H1 (cell line): ENCODE measurements around the gene ORMDL1. TPM values are rescaled to one million over a fixed set of nuclear protein-coding genes. Genes with fewer than 3 reads are reported as not detected.

Experiments
- CTCF ChIA-PET: fragments of 300-600 bp; sonication (Branson Sonifier 250); formaldehyde crosslinking; loops from one replicate; lab custom pipeline; 2021; ENCODE audit not compliant: partially characterized antibody; lab: Charles Lee
- POLR2A ChIA-PET: fragments of 300-600 bp; sonication (Branson Sonifier 250); formaldehyde crosslinking; loops from one replicate; lab custom pipeline; 2021; ENCODE audit warnings: inconsistent platforms; ENCODE audit not compliant: partially characterized antibody; lab: Charles Lee
- DNase-seq, 2 experiments: peaks; one replicate each; pipeline versions ENCODE4 v3.0.0 to v3.0.0-alpha.2; 2010 to 2022; ENCODE audit warnings: low spot score in 2 of 2, low read depth in 1 of 2, mixed read lengths in 1 of 2
- FAIRE-seq: peaks from 2 replicates; lab custom pipeline; 2011; peaks lifted over from hg19 to GRCh38; lab: Jason Lieb, UNC
- H2AFZ ChIP-seq: 2 replicates; pipeline ENCODE4 v1.8.1; 2012; ENCODE audit warnings: low read length, inconsistent platforms
- H2AK5ac ChIP-seq: 2 replicates; pipeline ENCODE4 v1.6.1; 2013; ENCODE audit warnings: low read depth, low read length
- H2BK120ac ChIP-seq: replicated peaks from 2 replicates; pipeline ENCODE3; 2013; ENCODE audit warnings: low read depth, low read length, inconsistent platforms
- H2BK12ac ChIP-seq: 2 replicates; pipeline ENCODE4 v1.6.1; 2013; ENCODE audit warnings: low read depth, low read length
- H2BK15ac ChIP-seq: 2 replicates; pipeline ENCODE4 v1.6.1; 2013; ENCODE audit warnings: low read length
- H2BK20ac ChIP-seq: 2 replicates; pipeline ENCODE4 v1.6.1; 2013; ENCODE audit warnings: low read length
- H2BK5ac ChIP-seq: 2 replicates; pipeline ENCODE4 v1.6.1; 2013; ENCODE audit warnings: low read depth, low read length
- H3K14ac ChIP-seq: 2 replicates; pipeline ENCODE4 v1.6.1; 2013; ENCODE audit warnings: inconsistent platforms; ENCODE audit not compliant: insufficient read length
- H3K18ac ChIP-seq: 2 replicates; pipeline ENCODE4 v1.6.1; 2013; ENCODE audit warnings: low read length; ENCODE audit errors: extremely low read depth
- H3K23ac ChIP-seq: 2 replicates; pipeline ENCODE4 v1.6.1; 2013; ENCODE audit warnings: inconsistent platforms; ENCODE audit not compliant: insufficient read length
- H3K23me2 ChIP-seq: 2 replicates; pipeline ENCODE4 v1.6.1; 2013; ENCODE audit warnings: low read depth, low read length
- H3K27ac ChIP-seq: 2 replicates; pipeline ENCODE4 v1.6.1; 2011; ENCODE audit warnings: low read depth, low read length, inconsistent platforms
- H3K27me3 ChIP-seq, 4 experiments: replicated peaks in 1 of 4; 1 replicate in 1 of 4; 2 replicates in 3 of 4; pipeline versions ENCODE4 v1.6.1 to v1.8.1; 2011 to 2013; ENCODE audit warnings: low read length in 3 of 4, mild to moderate bottlenecking in 3 of 4, inconsistent platforms in 2 of 4, mixed read lengths in 2 of 4, moderate library complexity in 1 of 4; ENCODE audit not compliant: control insufficient read depth in 3 of 4, insufficient read depth in 3 of 4; ENCODE audit errors: extremely low read depth in 1 of 4
- H3K36me3 ChIP-seq, 4 experiments: 2 replicates each; pipeline versions ENCODE4 v1.6.1 to v1.8.1; 2011 to 2013; ENCODE audit warnings: mild to moderate bottlenecking in 4 of 4, low read length in 3 of 4, moderate library complexity in 2 of 4, control low read depth in 1 of 4, inconsistent platforms in 1 of 4; ENCODE audit not compliant: insufficient read depth in 4 of 4, control insufficient read depth in 2 of 4
- H3K4ac ChIP-seq: replicated peaks from 2 replicates; pipeline ENCODE3; 2013; ENCODE audit warnings: low read length, low read depth, mixed read lengths, inconsistent platforms; ENCODE audit not compliant: insufficient read length
- H3K4me1 ChIP-seq, 4 experiments: replicated peaks in 1 of 4; 1 replicate in 1 of 4; 2 replicates in 3 of 4; pipeline versions ENCODE4 v1.6.1 to v1.8.1; 2011 to 2013; ENCODE audit warnings: low read length in 3 of 4, inconsistent platforms in 2 of 4, mixed read lengths in 1 of 4; ENCODE audit not compliant: insufficient read depth in 4 of 4, control insufficient read depth in 3 of 4
- H3K4me2 ChIP-seq, 2 experiments: 2 replicates each; pipeline versions ENCODE4 v1.6.1 to v1.8.1; 2011 to 2013; ENCODE audit warnings: low read depth in 2 of 2, low read length in 2 of 2, control low read depth in 1 of 2, inconsistent platforms in 1 of 2, mild to moderate bottlenecking in 1 of 2; ENCODE audit not compliant: insufficient read depth in 1 of 2
- H3K4me3 ChIP-seq, 4 experiments: fragments of 200-600, 300-600 bp in 1 of 4; sonication (generic), shearing (Covaris generic), sonication (Bioruptor Twin) in 1 of 4; 2 replicates each; pipeline versions ENCODE4 v1.5.1 to v1.8.1; 2011 to 2016; ENCODE audit warnings: low read length in 4 of 4, low read depth in 3 of 4, control low read depth in 2 of 4, inconsistent platforms in 2 of 4, mild to moderate bottlenecking in 2 of 4, mixed read lengths in 1 of 4, moderate library complexity in 1 of 4; ENCODE audit not compliant: insufficient read depth in 2 of 4; ENCODE audit errors: extremely low read depth in 1 of 4
- H3K56ac ChIP-seq: replicated peaks from 2 replicates; pipeline ENCODE3; 2013; ENCODE audit warnings: low read depth, mild to moderate bottlenecking, mixed read lengths, low read length, inconsistent platforms; ENCODE audit not compliant: insufficient read length
- H3K79me1 ChIP-seq: 2 replicates; pipeline ENCODE4 v1.6.1; 2013; ENCODE audit warnings: low read depth, low read length, control low read depth
- H3K79me2 ChIP-seq, 2 experiments: 2 replicates each; pipeline versions ENCODE4 v1.6.1 to v1.8.1; 2012 to 2013; ENCODE audit warnings: low read length in 2 of 2, mild to moderate bottlenecking in 2 of 2, inconsistent platforms in 1 of 2; ENCODE audit not compliant: insufficient read depth in 2 of 2, control insufficient read depth in 1 of 2
- H3K9ac ChIP-seq, 4 experiments: replicated peaks in 1 of 4; 1 replicate in 1 of 4; 2 replicates in 3 of 4; pipeline versions ENCODE4 v1.6.1 to v1.8.1; 2011 to 2013; ENCODE audit warnings: low read depth in 3 of 4, low read length in 3 of 4, control low read depth in 2 of 4, mild to moderate bottlenecking in 2 of 4, moderate library complexity in 2 of 4, inconsistent platforms in 1 of 4; ENCODE audit errors: extremely low read depth in 1 of 4
- H3K9me3 ChIP-seq, 2 experiments: 2 replicates each; pipeline versions ENCODE4 v1.6.1 to v1.8.1; 2012 to 2013; ENCODE audit warnings: mild to moderate bottlenecking in 2 of 2, moderate library complexity in 2 of 2, control low read depth in 1 of 2, inconsistent platforms in 1 of 2, low read depth in 1 of 2, low read length in 1 of 2, mixed read lengths in 1 of 2; ENCODE audit not compliant: insufficient read depth in 2 of 2
- H4K20me1 ChIP-seq, 2 experiments: replicated peaks in 1 of 2; 2 replicates each; pipeline versions ENCODE3 to v1.8.1; 2011 to 2013; ENCODE audit warnings: inconsistent platforms in 2 of 2, low read length in 2 of 2, mild to moderate bottlenecking in 1 of 2; ENCODE audit not compliant: insufficient read depth in 2 of 2, control insufficient read depth in 1 of 2
- H4K5ac ChIP-seq: 2 replicates; pipeline ENCODE4 v1.6.1; 2013; ENCODE audit warnings: low read length, low read depth, mixed read lengths, inconsistent platforms; ENCODE audit not compliant: insufficient read length
- H4K8ac ChIP-seq: 2 replicates; pipeline ENCODE4 v1.8.0; 2013; ENCODE audit warnings: mild to moderate bottlenecking, moderate library complexity, low read length, inconsistent platforms; ENCODE audit not compliant: insufficient read depth; ENCODE audit errors: extremely low read depth
- H4K91ac ChIP-seq: replicated peaks from 2 replicates; pipeline ENCODE3; 2013; ENCODE audit warnings: low read length, mixed read lengths, inconsistent platforms; ENCODE audit not compliant: insufficient read length
- ATF3 ChIP-seq: IDR thresholded peaks from 2 replicates; pipeline ENCODE4 v1.6.1; 2011; ENCODE audit warnings: low read depth, mild to moderate bottlenecking, low read length; ENCODE audit not compliant: insufficient read depth
- CREB1 ChIP-seq: IDR thresholded peaks from 2 replicates; pipeline ENCODE4 v1.6.1; 2012; ENCODE audit warnings: inconsistent platforms
- EGR1 ChIP-seq: IDR thresholded peaks from 2 replicates; pipeline ENCODE4 v1.6.1; 2011; ENCODE audit warnings: low read depth, low read length, borderline replicate concordance
- FOSL1 ChIP-seq: IDR thresholded peaks from 2 replicates; pipeline ENCODE4 v1.6.1; 2011; ENCODE audit warnings: mild to moderate bottlenecking, low read depth, low read length, moderate library complexity; ENCODE audit not compliant: insufficient read depth
- HDAC2 ChIP-seq, 2 experiments: fragments of 300-600 bp in 1 of 2; sonication (generic) in 1 of 2; IDR thresholded peaks; 2 replicates each; pipeline ENCODE4 v1.6.1; 2011 to 2012; ENCODE audit warnings: low read depth in 2 of 2, low read length in 2 of 2, mild to moderate bottlenecking in 2 of 2, moderate library complexity in 2 of 2, borderline replicate concordance in 1 of 2, inconsistent platforms in 1 of 2
- HDAC6 ChIP-seq: IDR thresholded peaks from one replicate; pipeline ENCODE4 v1.7.1; 2012; ENCODE audit warnings: low read depth, mild to moderate bottlenecking, inconsistent platforms, low read length, moderate library complexity
- JUND ChIP-seq: IDR thresholded peaks from 2 replicates; pipeline ENCODE4 v1.6.1; 2011; ENCODE audit warnings: mild to moderate bottlenecking, improper control_type of control experiment, low read length
- KDM4A ChIP-seq: IDR thresholded peaks from one replicate; pipeline ENCODE4 v1.7.1; 2012; ENCODE audit warnings: low read depth, mild to moderate bottlenecking, moderate library complexity, low read length, inconsistent platforms; ENCODE audit not compliant: severe bottlenecking
- NANOG ChIP-seq: IDR thresholded peaks from 2 replicates; pipeline ENCODE4 v1.6.1; 2011; ENCODE audit warnings: low read length, low read depth, mild to moderate bottlenecking, inconsistent platforms; ENCODE audit not compliant: insufficient read depth, poor library complexity, severe bottlenecking
- POLR2A ChIP-seq, 2 experiments: IDR thresholded peaks; 1 replicate in 1 of 2; 2 replicates in 1 of 2; pipeline ENCODE4 v1.6.1; 2011; ENCODE audit warnings: low read depth in 2 of 2, low read length in 2 of 2, mild to moderate bottlenecking in 2 of 2; ENCODE audit errors: control extremely low read depth in 1 of 2
- SP1 ChIP-seq: IDR thresholded peaks from 2 replicates; pipeline ENCODE4 v1.6.1; 2011; ENCODE audit warnings: low read depth, low read length
- SP4 ChIP-seq: IDR thresholded peaks from 2 replicates; pipeline ENCODE4 v1.6.1; 2012; ENCODE audit warnings: low read length, inconsistent platforms
- TCF12 ChIP-seq: IDR thresholded peaks from 2 replicates; pipeline ENCODE4 v1.6.1; 2011; ENCODE audit warnings: low read depth, mild to moderate bottlenecking, low read length
- WGBS, 2 experiments: shearing (Covaris generic) in 1 of 2; methylation state at CpG; one replicate each; pipeline versions ENCODE4 v1.1.6 to v1.1.7; 2013 to 2015; ENCODE audit warnings: low lambda C conversion rate in 2 of 2, mixed read lengths in 2 of 2, inconsistent platforms in 1 of 2, low coverage in 1 of 2, missing lambda C conversion rate in 1 of 2; ENCODE audit not compliant: insufficient replicate concordance in 2 of 2, insufficient coverage in 1 of 2, insufficient read length in 1 of 2; ENCODE audit errors: extremely low coverage in 1 of 2, missing lambda C conversion rate in 1 of 2; 5-methylcytosine and 5-hydroxymethylcytosine counted together
- polyA plus RNA-seq, 7 experiments: library from polyadenylated mRNA; depleted of rRNA in 3 of 7; stranded (reverse) in 5 of 7; unstranded in 2 of 7; fragments of >200 nt in 5 of 7; fragments of 200-250 nt in 2 of 7; gene quantifications; 1 replicate in 5 of 7; 2 replicates in 1 of 7; 4 replicates in 1 of 7; pipeline versions ENCODE4 v1.2.1 to v1.2.3, GENCODE V29; 2011 to 2013; ENCODE audit warnings: missing spikeins in 2 of 7, mixed read lengths in 2 of 7
- total RNA-seq: library from RNA; stranded (reverse); fragmentation: NEBNext Ultra II Directional; extraction: Animal tissue kit (Norgen Biotek cat#: 25700); gene quantifications from 2 replicates; pipeline ENCODE4 v1.2.1, GENCODE V29; 2021

ORMDL1 gene
- total and polyA plus RNA-seq, 2 of the 8 experiments (the other 6 are each of a cell fraction or from before 2014, with no cell fraction given), result 34.9 to 58.1 TPM

- Histone ChIP-seq H4K91ac (no peak overlapping the region), H3K23ac (no peak overlapping the region), H2AFZ (no peak overlapping the region), H3K36me3 (peaks cover 6 to 55% (median 23%) of the 10 kb centered on the region in 4 experiments), H3K27ac (no peak overlapping the region), H4K20me1 (peaks cover 0 to 6% of the 10 kb centered on the region in 2 experiments), H2BK15ac (no peak overlapping the region), H2AK5ac (no peak overlapping the region), H3K4me3 (no peak overlapping the region), H3K27me3 (no peaks in the 10 kb centered on the region), H3K14ac (no peak overlapping the region), H2BK12ac (no peak overlapping the region), H2BK120ac (no peak overlapping the region), H3K9me3 (no peaks in the 10 kb centered on the region), H2BK5ac (no peak overlapping the region), H3K56ac (no peak overlapping the region), H2BK20ac (no peak overlapping the region), H3K23me2 (no peaks in the 10 kb centered on the region), H3K4me1 (no peaks in the 10 kb centered on the region), H4K8ac (no peak overlapping the region), H3K9ac (no peak overlapping the region), H3K79me2 (peaks cover 4 to 57% of the 10 kb centered on the region in 2 experiments; a peak in 3 of 4 replicates), H3K79me1 (no peaks in the 10 kb centered on the region), H3K4me2 (no peak overlapping the region), H4K5ac (no peak overlapping the region), H3K4ac (no peak overlapping the region), H3K18ac (no peak overlapping the region)
- DNase-seq (no peak), FAIRE-seq (no peak)
- ChIA-PET POLR2A (interaction anchor here (1.5 kb wide), 1 partner anchor 29 kb away, joined by 4 read pairs; the partner anchor contains the start of gene OSGEPL1), CTCF (interaction anchor here (1.6 to 1.8 kb wide), 2 partner anchors 29 to 331 kb away, joined by 3 to 5 read pairs; partner anchors contain the start of gene OSGEPL1)
- 90% methylated on average over 11 of the region's 12 CpGs; no CpG with 5 or more reads in 1 of the 2 experiments for WGBS, 2 experiments
- TF ChIP-seq POLR2A (IDR thresholded peaks at IDR 0.05; ENCODE audit: control extremely low read depth in 1 of 2, low read depth in 2 of 2, low read length in 2 of 2) (no peak), SP4 (no peak), FOSL1 (no peak), CREB1 (no peak), KDM4A (no peak), ATF3 (no peak), HDAC2 (IDR thresholded peaks at IDR 0.05; ENCODE audit: borderline replicate concordance in 1 of 2, low read depth in 2 of 2, low read length in 2 of 2) (no peak), EGR1 (no peak), NANOG (no peak), JUND (no peak), SP1 (no peak), HDAC6 (no peak), TCF12 (no peak)
These were observed 7.4 kb upstream of the ORMDL1 start for GRCh38 chr2:189791338-189792042.
